SU-DHL-6 (cell line): Measurements from ENCODE around the gene PSMA6.

Experiments used
- EZH2phosphoT487 ChIP-seq: fragments of 200-600 bp; sonication (generic), shearing (Covaris generic); conservative IDR thresholded peaks from 2 replicates; pipeline ENCODE4 v1.6.1; 2018; ENCODE audit warnings: mild to moderate bottlenecking, antibody characterized with exemption, low read length, moderate library complexity, mixed read lengths
- TF ChIP-seq, protein P1 (sequence below): fragments of 200-600 bp; sonication (generic); IDR thresholded peaks from one replicate; pipeline ENCODE4 v1.5.1; 2017; ENCODE audit warnings: antibody characterized with exemption, mild to moderate bottlenecking, low read length, moderate library complexity; ENCODE audit not compliant: insufficient read depth, poor library complexity, severe bottlenecking

DNA sequence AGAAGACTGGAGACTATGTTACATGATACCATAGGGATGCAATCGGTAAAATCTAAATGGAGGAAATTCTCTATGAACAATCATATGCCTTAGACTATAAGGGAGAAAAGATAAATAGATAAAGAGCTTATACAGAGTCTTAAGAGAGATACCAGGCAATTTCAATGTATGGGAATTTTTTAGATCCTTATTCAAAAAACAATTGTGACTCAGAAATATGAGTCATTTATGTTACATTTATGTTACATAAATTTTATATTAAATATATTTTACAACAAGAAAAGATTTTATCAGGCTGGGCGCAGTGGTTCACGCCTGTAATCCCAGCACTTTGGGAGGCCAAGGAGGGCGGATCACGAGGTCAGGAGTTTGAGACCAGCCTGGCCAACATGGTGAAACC lies 36.5 kb upstream of the PSMA6 start:
- TF ChIP-seq, protein P1, sequence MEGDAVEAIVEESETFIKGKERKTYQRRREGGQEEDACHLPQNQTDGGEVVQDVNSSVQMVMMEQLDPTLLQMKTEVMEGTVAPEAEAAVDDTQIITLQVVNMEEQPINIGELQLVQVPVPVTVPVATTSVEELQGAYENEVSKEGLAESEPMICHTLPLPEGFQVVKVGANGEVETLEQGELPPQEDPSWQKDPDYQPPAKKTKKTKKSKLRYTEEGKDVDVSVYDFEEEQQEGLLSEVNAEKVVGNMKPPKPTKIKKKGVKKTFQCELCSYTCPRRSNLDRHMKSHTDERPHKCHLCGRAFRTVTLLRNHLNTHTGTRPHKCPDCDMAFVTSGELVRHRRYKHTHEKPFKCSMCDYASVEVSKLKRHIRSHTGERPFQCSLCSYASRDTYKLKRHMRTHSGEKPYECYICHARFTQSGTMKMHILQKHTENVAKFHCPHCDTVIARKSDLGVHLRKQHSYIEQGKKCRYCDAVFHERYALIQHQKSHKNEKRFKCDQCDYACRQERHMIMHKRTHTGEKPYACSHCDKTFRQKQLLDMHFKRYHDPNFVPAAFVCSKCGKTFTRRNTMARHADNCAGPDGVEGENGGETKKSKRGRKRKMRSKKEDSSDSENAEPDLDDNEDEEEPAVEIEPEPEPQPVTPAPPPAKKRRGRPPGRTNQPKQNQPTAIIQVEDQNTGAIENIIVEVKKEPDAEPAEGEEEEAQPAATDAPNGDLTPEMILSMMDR: no peak
- TF ChIP-seq EZH2phosphoT487: no peak
